ENCODE results near the gene OR3A2.
"Not testable (repeated sequence)": the region's sequence is repeated elsewhere in the genome, so short reads cannot be mapped to it uniquely, and the experiment has no call there.

The OR3A2 gene

DNA sequence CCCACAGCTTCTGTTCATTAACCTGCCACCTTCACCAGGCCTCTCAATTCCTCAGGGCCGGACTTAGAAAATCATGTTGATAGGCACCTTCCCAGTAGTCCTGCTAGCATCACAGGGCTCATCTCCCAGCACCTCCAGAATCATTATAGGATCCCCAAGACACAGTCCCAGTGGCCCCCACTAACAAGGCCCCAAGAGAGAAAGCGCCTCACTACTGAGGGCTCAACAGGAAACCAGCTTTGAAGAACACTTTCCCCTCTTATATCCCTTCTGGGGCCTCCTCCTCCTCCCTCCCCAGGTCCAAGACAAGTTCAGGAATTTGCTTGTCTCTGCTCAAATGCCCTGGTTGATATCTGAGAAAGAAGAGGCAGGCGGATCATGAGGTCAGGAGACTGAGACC lies 25.0 kb upstream of the OR3A2 start, which contains the start of gene OR3A3:
Gene OR3A3 (plus strand): TSS at position 301 of the 400 bp plus-strand sequence.
- no peak within 1 kb of the TSS for H3K4me3 ChIP-seq
- intact Hi-C loops (cut with DNase I; ENCODE audit: low total_unique reads), result no loop called here
- H3K27ac ChIP-seq, result no peak within 1 kb of the TSS
- TF ChIP-seq, protein P1, sequence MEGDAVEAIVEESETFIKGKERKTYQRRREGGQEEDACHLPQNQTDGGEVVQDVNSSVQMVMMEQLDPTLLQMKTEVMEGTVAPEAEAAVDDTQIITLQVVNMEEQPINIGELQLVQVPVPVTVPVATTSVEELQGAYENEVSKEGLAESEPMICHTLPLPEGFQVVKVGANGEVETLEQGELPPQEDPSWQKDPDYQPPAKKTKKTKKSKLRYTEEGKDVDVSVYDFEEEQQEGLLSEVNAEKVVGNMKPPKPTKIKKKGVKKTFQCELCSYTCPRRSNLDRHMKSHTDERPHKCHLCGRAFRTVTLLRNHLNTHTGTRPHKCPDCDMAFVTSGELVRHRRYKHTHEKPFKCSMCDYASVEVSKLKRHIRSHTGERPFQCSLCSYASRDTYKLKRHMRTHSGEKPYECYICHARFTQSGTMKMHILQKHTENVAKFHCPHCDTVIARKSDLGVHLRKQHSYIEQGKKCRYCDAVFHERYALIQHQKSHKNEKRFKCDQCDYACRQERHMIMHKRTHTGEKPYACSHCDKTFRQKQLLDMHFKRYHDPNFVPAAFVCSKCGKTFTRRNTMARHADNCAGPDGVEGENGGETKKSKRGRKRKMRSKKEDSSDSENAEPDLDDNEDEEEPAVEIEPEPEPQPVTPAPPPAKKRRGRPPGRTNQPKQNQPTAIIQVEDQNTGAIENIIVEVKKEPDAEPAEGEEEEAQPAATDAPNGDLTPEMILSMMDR (IDR thresholded peaks at IDR 0.05), result no peak
- H3K27me3 ChIP-seq, result no peaks in the 10 kb centered on the region
- H3K9me3 ChIP-seq, result peaks cover 0 to 13% (median 4%) of the 10 kb centered on the region in 3 donors
- no peak for DNase-seq
- no peaks in the 10 kb centered on the region for H3K4me1 ChIP-seq
- H3K36me3 ChIP-seq, result no peaks in the 10 kb centered on the region

DNA sequence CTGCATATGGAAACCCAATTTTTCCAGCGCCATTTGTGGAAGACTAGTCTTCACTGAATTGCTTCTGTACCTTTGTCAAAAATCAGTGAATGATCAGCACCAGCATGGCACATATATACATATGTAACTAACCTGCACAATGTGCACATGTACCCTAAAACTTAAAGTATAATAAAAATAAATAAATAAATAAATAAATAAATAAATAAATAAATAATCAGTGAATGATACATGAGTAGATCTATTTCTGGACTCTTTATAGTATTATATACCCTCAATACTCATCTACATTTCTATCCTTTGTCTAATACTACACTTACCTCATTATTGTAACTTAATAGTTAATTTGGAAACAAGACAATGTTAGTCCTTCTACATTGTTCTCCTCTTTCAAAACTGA lies 17.7 kb upstream of the OR3A2 start:
- intact Hi-C loops (cut with DNase I; ENCODE audit: low total_unique reads); H3K36me3 ChIP-seq; H3K4me1 ChIP-seq; DNase-seq; H3K4me3 ChIP-seq; H3K27ac ChIP-seq; H3K27me3 ChIP-seq: not testable (repeated sequence)
- peaks cover 0 to 13% (median 4%) of the 10 kb centered on the region in 3 donors for H3K9me3 ChIP-seq

DNA sequence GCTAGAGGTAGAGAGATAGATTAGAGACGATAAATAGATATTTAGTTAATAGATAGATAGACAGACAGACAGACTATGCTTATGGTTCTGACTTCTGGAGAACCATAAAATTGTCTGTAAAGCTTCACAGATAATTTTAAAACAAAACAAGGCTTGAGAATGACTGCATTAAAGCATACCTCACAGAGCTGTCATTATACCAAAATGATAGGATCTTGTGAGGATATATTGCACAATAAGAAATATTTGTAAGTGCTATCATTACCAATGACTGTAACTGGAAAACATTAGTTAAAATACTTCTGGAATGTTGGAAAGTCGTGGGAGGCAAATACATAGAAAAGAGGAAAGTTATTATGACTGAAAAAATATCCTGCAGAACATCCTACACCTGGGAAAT lies 15.7 kb upstream of the OR3A2 start:
- intact Hi-C loops (cut with DNase I; ENCODE audit: low total_unique reads), result no loop called here
- Histone ChIP-seq H3K9me3 (peaks cover 0 to 7% (median 0%) of the 10 kb centered on the region in 3 donors), H3K4me3 (no peak overlapping the region), H3K36me3 (no peaks in the 10 kb centered on the region), H3K27ac (no peak overlapping the region), H3K27me3 (no peaks in the 10 kb centered on the region), H3K4me1 (no peaks in the 10 kb centered on the region)
- no peak for DNase-seq
- TF ChIP-seq, protein P1 (IDR thresholded peaks at IDR 0.05), result no peak

DNA sequence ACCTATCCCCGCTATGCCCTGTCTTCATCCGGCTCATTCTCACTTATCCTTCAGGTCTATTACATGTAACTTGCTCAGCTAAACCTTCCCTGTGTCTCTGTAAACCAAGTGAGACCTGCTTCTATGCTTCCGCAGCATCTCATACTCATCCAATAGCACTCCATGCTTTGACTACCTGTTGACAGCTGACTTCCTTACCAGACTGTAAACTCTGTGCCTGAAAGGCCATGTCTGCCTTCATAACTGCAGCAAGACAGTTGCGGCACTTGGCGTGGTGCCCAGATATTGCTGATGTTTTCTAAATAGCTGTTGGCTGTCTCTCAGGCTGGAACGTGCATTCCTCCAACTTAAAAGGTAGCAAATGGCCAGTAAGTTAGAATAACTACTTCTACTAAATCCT lies 13.9 kb upstream of the OR3A2 start:
- no peak for DNase-seq
- Histone ChIP-seq H3K27ac (no peak overlapping the region), H3K9me3 (no peaks in the 10 kb centered on the region), H3K27me3 (no peaks in the 10 kb centered on the region), H3K36me3 (no peaks in the 10 kb centered on the region), H3K4me1 (no peaks in the 10 kb centered on the region), H3K4me3 (no peak overlapping the region)
- TF ChIP-seq, protein P1 (IDR thresholded peaks at IDR 0.05), result no peak
- intact Hi-C loops (cut with DNase I; ENCODE audit: low total_unique reads), result no loop called here

DNA sequence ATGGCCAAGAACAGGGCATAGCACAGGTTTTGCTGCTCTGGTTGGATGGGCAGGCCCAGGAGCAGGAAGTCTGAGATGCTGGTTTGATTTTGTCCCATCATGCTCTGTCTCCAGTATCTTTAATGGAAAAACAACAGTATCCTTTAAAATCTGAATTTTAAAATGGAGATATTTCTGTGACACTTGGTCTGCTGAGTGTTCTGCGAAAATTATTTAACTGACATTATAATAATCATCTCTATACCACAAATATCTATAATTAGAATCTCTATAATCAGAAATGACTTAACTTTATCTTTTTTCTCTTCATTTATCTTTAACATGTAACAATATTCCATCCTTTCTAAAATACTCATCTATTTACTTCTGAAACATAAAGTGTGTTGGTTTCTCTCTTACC lies 12.2 kb upstream of the OR3A2 start, which contains the start of gene OR1E1:
Gene OR1E1 (minus strand): TSS at position 101 of the 400 bp plus-strand sequence. CDS start 0 bp downstream, at position 101.
- H3K4me3 ChIP-seq, result no peak within 1 kb of the TSS
- no peaks in the 10 kb centered on the region for H3K36me3 ChIP-seq
- TF ChIP-seq, protein P1 (IDR thresholded peaks at IDR 0.05), result no peak
- intact Hi-C loops (cut with DNase I; ENCODE audit: low total_unique reads), result no loop called here
- no peaks in the 10 kb centered on the region for H3K9me3 ChIP-seq
- no peak within 1 kb of the TSS for H3K27ac ChIP-seq
- no peaks in the 10 kb centered on the region for H3K4me1 ChIP-seq
- H3K27me3 ChIP-seq, result no peaks in the 10 kb centered on the region
- no peak for DNase-seq

DNA sequence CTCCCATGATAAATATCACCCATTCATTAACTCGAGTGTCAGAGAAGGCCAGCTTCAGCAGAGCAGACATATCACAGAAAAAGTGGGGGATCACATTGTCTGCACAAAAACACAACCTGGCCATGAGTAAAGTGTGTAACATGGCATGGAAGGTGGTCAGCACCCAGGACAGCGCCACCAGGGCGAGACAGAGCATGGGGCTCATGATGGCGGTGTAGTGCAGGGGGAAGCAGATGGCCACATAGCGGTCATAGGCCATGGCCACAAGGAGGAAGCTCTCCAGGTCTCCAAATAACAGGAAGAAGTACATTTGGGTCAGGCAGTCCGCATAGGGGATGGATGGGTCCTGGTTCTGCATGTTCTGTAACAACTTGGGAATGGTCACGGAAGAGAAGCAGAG lies 11.7 kb upstream of the OR3A2 start:
- intact Hi-C loops (cut with DNase I; ENCODE audit: low total_unique reads); H3K36me3 ChIP-seq; H3K9me3 ChIP-seq; H3K27me3 ChIP-seq; H3K4me3 ChIP-seq; H3K4me1 ChIP-seq; DNase-seq; H3K27ac ChIP-seq: not testable (repeated sequence)

DNA sequence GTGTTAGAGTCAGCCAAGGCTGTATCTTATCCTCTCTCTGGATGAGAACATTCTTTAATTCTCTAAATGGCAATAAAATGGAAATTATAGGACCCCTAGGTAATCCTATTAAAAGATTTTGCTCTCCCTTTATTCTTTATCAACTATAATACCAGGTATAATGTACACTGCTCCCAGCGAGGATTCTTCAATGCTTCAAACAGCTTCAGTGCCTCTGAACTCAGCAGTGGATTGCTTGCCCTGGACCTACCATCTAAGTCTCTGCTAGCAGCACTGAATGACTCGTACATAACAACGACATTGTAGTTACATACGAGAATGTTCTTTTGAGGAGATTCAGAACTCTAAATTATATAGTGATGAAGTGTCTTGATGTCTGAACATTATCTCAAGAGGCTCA lies 3.7 kb upstream of the OR3A2 start:
- DNase-seq, result no peak
- intact Hi-C loops (cut with DNase I; ENCODE audit: low total_unique reads), result no loop called here
- H3K4me3 ChIP-seq, result no peak overlapping the region

More for the DNA sequence above, 3.7 kb upstream of the OR3A2 start:
- peaks cover 0 to 12% of the 10 kb centered on the region in 2 donors for H3K27me3 ChIP-seq
- no peak overlapping the region for H3K27ac ChIP-seq
- no peaks in the 10 kb centered on the region for H3K4me1 ChIP-seq
- TF ChIP-seq, protein P1 (IDR thresholded peaks at IDR 0.05), result no peak
- H3K36me3 ChIP-seq, result no peaks in the 10 kb centered on the region
- H3K9me3 ChIP-seq, result peaks cover 0 to 11% (median 0%) of the 10 kb centered on the region in 3 donors

Measured in tibial artery (tissue), 4 donors.